MM.1S (cell line): ENCODE measurements around the gene SOX21.

Source experiments
- DNase-seq: peaks from one replicate; pipeline ENCODE4 v3.0.0-alpha.2; 2015
- H2AFZ ChIP-seq: fragments of 300-600 bp; sonication (generic); 2 replicates; pipeline ENCODE4 v1.6.0; 2016; ENCODE audit warnings: antibody characterized with exemption, low read length
- H3F3A ChIP-seq: fragments of 300-600 bp; sonication (generic); 2 replicates; pipeline ENCODE4 v1.6.1; 2016; ENCODE audit warnings: mild to moderate bottlenecking, antibody characterized with exemption, low read length, moderate library complexity, mixed read lengths; ENCODE audit not compliant: insufficient read depth
- H3K27ac ChIP-seq: fragments of 300-600 bp; sonication (generic); 2 replicates; pipeline ENCODE4 v1.5.1; 2016; ENCODE audit warnings: mild to moderate bottlenecking, low read length
- H3K27me3 ChIP-seq: fragments of 300-600 bp; sonication (generic); replicated peaks from 2 replicates; pipeline ENCODE4 v1.6.0; 2016; ENCODE audit warnings: low read length; ENCODE audit not compliant: insufficient read depth
- H3K36me3 ChIP-seq: fragments of 300-600 bp; sonication (generic); replicated peaks from 2 replicates; pipeline ENCODE4 v1.6.1; 2016; ENCODE audit warnings: mild to moderate bottlenecking, low read length, mixed read lengths; ENCODE audit not compliant: insufficient read depth
- H3K4me1 ChIP-seq: fragments of 300-600 bp; sonication (generic); 2 replicates; pipeline ENCODE4 v1.6.1; 2016; ENCODE audit warnings: low read length, mixed read lengths
- H3K4me2 ChIP-seq: fragments of 300-600 bp; sonication (generic); 2 replicates; pipeline ENCODE4 v1.6.0; 2016; ENCODE audit warnings: low read depth, low read length
- H3K4me3 ChIP-seq: fragments of 300-600 bp; sonication (generic); 2 replicates; pipeline ENCODE4 v1.5.1; 2016; ENCODE audit warnings: low read length, mixed read lengths
- H3K79me2 ChIP-seq: fragments of 300-600 bp; sonication (generic); 2 replicates; pipeline ENCODE4 v1.6.1; 2016; ENCODE audit warnings: mixed run types, low read length, mixed read lengths
- H3K9ac ChIP-seq: fragments of 300-600 bp; sonication (generic); 2 replicates; pipeline ENCODE4 v1.6.1; 2016; ENCODE audit warnings: low read length, mixed read lengths
- H3K9me2 ChIP-seq: fragments of 300-600 bp; sonication (generic); replicated peaks from 2 replicates; pipeline ENCODE4 v1.6.1; 2016; ENCODE audit warnings: mild to moderate bottlenecking, low read length, mixed read lengths; ENCODE audit not compliant: insufficient read depth
- H3K9me3 ChIP-seq: fragments of 300-600 bp; sonication (generic); replicated peaks from 2 replicates; pipeline ENCODE4 v1.6.1; 2016; ENCODE audit warnings: mild to moderate bottlenecking, low read length, mixed read lengths; ENCODE audit not compliant: insufficient read depth
- H4K20me1 ChIP-seq: fragments of 300-600 bp; sonication (generic); 2 replicates; pipeline ENCODE4 v1.6.1; 2016; ENCODE audit warnings: mild to moderate bottlenecking, low read length, moderate library complexity, mixed read lengths; ENCODE audit not compliant: insufficient read depth
- EZH2 ChIP-seq: fragments of 300-600 bp; sonication (generic); optimal IDR thresholded peaks from 2 replicates; pipeline ENCODE3; 2017; ENCODE audit warnings: low read depth, mild to moderate bottlenecking, antibody characterized with exemption, low read length, mixed read lengths
- EZH2phosphoT487 ChIP-seq: fragments of 300-600 bp; sonication (generic); IDR thresholded peaks from 2 replicates; pipeline ENCODE4 v1.6.1; 2018; ENCODE audit warnings: antibody characterized with exemption, low read length
- TF ChIP-seq, protein P1 (sequence below): fragments of 300-600 bp; sonication (generic); IDR thresholded peaks from 2 replicates; pipeline ENCODE4 v1.5.1; 2016; ENCODE audit warnings: antibody characterized with exemption, low read length, mixed read lengths

The SOX21 gene

DNA sequence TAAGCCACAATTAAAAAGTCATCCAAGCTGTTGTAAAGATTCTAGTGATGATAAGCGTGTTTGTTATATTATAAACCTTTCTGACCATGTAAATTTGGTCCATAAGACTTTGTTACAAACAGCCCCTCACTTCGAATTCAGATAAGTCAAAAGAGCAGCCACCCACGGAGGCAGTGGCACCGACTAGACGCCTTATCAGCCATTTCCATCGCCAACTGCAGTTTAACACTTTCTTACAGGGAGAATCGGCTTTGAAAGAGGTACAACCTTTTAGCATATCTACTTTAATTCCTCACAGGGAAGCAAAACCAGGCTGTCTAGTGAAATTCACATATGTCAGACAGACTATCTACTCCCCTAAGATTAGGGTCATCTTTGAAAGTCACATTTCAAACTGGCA lies 47.5 kb downstream of the SOX21 start:
- Histone ChIP-seq H2AFZ (no peak overlapping the region), H3K79me2 (no peaks in the 10 kb centered on the region), H4K20me1 (no peaks in the 10 kb centered on the region), H3K9ac (no peak overlapping the region), H3K4me3 (no peak overlapping the region), H3K27me3 (no peaks in the 10 kb centered on the region), H3K36me3 (no peaks in the 10 kb centered on the region), H3F3A (no peaks in the 10 kb centered on the region), H3K9me3 (no peaks in the 10 kb centered on the region), H3K27ac (no peak overlapping the region), H3K9me2 (no peaks in the 10 kb centered on the region), H3K4me2 (no peak overlapping the region), H3K4me1 (peaks cover 3% of the 10 kb centered on the region; the same call in 1 of the 2 replicates)
- TF ChIP-seq, protein P1, sequence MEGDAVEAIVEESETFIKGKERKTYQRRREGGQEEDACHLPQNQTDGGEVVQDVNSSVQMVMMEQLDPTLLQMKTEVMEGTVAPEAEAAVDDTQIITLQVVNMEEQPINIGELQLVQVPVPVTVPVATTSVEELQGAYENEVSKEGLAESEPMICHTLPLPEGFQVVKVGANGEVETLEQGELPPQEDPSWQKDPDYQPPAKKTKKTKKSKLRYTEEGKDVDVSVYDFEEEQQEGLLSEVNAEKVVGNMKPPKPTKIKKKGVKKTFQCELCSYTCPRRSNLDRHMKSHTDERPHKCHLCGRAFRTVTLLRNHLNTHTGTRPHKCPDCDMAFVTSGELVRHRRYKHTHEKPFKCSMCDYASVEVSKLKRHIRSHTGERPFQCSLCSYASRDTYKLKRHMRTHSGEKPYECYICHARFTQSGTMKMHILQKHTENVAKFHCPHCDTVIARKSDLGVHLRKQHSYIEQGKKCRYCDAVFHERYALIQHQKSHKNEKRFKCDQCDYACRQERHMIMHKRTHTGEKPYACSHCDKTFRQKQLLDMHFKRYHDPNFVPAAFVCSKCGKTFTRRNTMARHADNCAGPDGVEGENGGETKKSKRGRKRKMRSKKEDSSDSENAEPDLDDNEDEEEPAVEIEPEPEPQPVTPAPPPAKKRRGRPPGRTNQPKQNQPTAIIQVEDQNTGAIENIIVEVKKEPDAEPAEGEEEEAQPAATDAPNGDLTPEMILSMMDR, result no peak
- TF ChIP-seq EZH2phosphoT487 (no peak), EZH2 (no peak)
- no peak for DNase-seq

DNA sequence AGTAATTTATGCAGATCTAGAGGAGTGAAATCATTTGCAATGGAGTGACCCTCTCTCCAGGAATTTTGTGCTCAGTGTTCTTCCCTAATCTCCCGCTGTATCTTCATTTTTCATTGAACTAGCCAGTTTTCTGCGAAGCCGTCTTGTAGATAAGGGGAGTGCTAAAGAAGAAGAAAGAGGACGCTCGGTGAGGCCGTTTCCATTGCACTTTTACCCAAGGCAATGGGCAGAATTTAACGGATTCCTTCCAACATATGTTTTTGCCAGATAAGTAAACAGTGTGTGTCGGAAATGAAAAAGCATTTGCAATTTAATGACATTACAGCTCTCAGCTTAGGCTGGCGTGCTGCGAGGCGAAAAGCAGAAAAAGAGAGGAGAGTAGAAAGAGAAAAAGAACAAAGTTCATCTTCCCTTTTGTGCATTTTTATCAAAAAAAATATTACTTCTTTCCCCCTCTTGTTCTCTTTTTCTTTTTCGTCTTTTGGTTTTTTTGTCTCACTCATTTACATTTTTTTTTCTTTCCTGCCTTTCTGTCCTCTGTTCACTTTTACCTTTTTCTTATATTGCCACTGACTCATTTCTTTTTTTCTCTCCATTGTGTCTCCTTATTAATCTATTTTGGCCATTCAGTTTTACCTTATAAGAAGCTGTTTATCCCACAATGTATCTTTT lies 49.9 kb downstream of the SOX21 start:
- TF ChIP-seq EZH2, result no peak
- TF ChIP-seq, protein P1, result no peak
- TF ChIP-seq EZH2phosphoT487, result no peak
- no peak overlapping the region for H3K4me3 ChIP-seq
- H3K4me1 ChIP-seq, result peaks cover 3% of the 10 kb centered on the region; the same call in 1 of the 2 replicates
- H3K4me2 ChIP-seq, result no peak overlapping the region
- H3K27me3 ChIP-seq, result no peaks in the 10 kb centered on the region
- H3K36me3 ChIP-seq, result no peaks in the 10 kb centered on the region
- H2AFZ ChIP-seq, result no peak overlapping the region
- H3K27ac ChIP-seq, result no peak overlapping the region
- H3K79me2 ChIP-seq, result no peaks in the 10 kb centered on the region
- H4K20me1 ChIP-seq, result no peaks in the 10 kb centered on the region
- no peaks in the 10 kb centered on the region for H3K9me2 ChIP-seq
- DNase-seq, result no peak
- H3K9me3 ChIP-seq, result no peaks in the 10 kb centered on the region
- H3K9ac ChIP-seq, result no peak overlapping the region
- H3F3A ChIP-seq, result no peaks in the 10 kb centered on the region

DNA sequence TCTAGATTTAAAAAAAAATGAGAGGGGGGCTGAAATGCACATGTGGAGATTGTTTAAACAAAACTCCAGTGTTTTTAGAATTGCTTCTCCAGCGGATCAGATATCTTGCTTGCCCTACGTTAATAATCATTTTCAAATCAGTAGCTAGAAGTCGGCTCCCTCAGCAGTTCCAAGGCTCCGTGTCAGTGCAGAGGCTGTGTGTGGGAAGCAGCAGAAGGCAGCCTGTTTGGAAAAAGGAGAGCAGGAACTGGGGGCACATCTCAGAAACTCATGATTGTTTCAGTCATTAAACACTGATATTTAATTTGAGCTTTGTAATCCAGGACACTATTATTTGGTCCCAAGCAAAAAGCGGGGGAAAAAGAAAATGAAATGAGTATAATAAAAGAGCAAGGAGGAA lies 50.9 kb downstream of the SOX21 start:
- no peaks in the 10 kb centered on the region for H3K27me3 ChIP-seq
- peaks cover 3% of the 10 kb centered on the region; the same call in 1 of the 2 replicates for H3K4me1 ChIP-seq
- no peak overlapping the region for H3K4me2 ChIP-seq
- no peak for DNase-seq
- no peaks in the 10 kb centered on the region for H4K20me1 ChIP-seq
- H3K27ac ChIP-seq, result no peak overlapping the region
- H3F3A ChIP-seq, result no peaks in the 10 kb centered on the region
- no peaks in the 10 kb centered on the region for H3K9me3 ChIP-seq
- H3K36me3 ChIP-seq, result no peaks in the 10 kb centered on the region
- no peak overlapping the region for H3K4me3 ChIP-seq
- H2AFZ ChIP-seq, result no peak overlapping the region
- no peak overlapping the region for H3K9ac ChIP-seq
- no peaks in the 10 kb centered on the region for H3K79me2 ChIP-seq
- no peaks in the 10 kb centered on the region for H3K9me2 ChIP-seq
- TF ChIP-seq EZH2, result no peak
- TF ChIP-seq, protein P1, result no peak
- TF ChIP-seq EZH2phosphoT487, result no peak
